Measurements from ENCODE around the gene RCE1.

Gene RCE1

DNA sequence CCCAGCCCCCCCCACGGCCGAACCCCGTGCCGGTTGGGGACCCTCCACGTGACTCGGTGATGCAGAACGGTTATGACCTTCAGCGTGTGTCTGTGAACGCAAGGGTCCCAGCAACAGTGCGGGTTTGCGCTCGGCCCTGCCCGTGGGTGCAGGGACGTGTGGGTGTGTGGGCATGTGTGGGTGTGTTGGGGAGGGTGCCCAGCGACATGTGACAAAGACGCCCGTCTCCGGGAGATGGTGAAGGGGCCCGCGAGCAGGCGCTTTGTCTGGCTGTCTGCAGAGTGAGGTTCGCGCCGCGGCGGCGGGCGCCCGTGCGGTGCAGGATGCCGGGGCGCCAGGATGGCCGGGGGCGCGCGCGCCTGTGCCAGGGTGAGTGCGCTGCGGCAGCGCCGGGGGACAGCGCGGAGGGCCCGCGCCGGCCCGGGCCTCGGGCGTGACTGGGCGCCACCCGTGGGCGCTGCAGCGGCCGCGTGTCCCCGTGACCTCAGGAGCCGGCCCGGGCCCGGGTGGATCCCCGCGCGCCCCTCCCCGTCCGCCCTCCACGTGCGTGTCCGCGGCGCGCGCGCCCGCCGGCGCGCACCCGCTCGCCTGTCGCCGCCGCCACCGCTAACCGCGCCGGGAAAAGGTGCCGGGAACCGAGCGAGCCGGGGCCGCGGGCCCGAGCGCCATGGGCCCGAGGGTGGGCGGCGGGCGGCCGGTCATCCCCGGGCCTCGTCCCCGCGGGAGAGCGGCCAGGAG lies 13.4 kb downstream of the RCE1 start, which contains the start of gene LRFN4:
LRFN4 (plus strand) TSS at position 569 of the 738 bp plus-strand sequence. CDS start 681 bp downstream, outside the sequence.
- DNase-seq (ENCODE audit: low read depth): peak; percentile 28

DNA sequence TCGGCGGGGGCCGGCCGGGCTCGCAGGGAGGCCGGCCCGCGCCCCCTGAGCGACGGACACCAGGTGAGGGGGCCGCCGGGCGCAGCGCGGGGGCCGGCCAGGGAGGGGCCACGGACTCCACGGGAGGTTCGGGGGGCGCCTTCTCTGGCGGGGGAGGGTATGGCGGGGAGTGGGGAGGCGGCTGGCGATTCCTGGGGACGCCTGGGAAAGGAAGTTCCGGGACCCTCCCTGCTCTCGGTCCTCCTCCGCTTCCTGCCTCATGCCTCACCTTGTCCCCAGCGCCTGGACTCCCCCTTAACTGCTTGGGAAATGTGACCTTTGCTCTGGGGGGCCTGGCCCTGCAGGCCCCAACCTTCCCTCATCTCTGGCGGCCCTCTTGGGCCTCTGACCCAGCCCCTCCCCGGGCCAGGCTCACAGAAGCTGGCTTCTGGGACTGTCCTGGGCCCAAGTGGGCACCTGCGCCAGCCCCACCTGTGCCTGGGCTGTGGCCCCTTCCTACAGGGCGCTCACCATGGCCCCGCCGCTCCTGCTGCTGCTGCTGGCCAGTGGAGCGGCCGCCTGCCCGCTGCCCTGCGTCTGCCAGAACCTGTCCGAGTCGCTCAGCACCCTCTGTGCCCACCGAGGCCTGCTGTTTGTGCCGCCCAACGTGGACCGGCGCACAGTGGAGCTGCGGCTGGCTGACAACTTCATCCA lies 14.1 kb downstream of the RCE1 start:
- DNase-seq (ENCODE audit: low read depth): no peak

DNA sequence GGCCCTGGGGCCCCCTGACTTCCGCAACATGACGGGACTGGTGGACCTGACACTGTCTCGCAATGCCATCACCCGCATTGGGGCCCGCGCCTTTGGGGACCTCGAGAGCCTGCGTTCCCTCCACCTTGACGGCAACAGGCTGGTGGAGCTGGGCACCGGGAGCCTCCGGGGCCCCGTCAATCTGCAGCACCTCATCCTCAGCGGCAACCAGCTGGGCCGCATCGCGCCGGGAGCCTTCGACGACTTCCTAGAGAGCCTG lies 14.6 kb downstream of the RCE1 start:
- DNase-seq (ENCODE audit: low read depth): no peak

DNA sequence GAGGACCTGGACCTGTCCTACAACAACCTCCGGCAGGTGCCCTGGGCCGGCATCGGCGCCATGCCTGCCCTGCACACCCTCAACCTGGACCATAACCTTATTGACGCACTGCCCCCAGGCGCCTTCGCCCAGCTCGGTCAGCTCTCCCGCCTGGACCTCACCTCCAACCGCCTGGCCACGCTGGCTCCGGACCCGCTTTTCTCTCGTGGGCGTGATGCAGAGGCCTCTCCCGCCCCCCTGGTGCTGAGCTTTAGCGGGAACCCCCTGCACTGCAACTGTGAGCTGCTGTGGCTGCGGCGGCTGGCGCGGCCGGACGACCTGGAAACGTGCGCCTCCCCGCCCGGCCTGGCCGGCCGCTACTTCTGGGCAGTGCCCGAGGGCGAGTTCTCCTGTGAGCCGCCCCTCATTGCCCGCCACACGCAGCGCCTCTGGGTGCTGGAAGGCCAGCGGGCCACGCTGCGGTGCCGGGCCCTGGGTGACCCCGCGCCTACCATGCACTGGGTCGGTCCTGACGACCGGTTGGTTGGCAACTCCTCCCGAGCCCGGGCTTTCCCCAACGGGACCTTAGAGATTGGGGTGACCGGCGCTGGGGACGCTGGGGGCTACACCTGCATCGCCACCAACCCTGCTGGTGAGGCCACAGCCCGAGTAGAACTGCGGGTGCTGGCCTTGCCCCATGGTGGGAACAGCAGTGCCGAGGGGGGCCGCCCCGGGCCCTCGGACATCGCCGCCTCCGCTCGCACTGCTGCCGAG lies 15.1 kb downstream of the RCE1 start:
- no peak for DNase-seq (ENCODE audit: low read depth)

DNA sequence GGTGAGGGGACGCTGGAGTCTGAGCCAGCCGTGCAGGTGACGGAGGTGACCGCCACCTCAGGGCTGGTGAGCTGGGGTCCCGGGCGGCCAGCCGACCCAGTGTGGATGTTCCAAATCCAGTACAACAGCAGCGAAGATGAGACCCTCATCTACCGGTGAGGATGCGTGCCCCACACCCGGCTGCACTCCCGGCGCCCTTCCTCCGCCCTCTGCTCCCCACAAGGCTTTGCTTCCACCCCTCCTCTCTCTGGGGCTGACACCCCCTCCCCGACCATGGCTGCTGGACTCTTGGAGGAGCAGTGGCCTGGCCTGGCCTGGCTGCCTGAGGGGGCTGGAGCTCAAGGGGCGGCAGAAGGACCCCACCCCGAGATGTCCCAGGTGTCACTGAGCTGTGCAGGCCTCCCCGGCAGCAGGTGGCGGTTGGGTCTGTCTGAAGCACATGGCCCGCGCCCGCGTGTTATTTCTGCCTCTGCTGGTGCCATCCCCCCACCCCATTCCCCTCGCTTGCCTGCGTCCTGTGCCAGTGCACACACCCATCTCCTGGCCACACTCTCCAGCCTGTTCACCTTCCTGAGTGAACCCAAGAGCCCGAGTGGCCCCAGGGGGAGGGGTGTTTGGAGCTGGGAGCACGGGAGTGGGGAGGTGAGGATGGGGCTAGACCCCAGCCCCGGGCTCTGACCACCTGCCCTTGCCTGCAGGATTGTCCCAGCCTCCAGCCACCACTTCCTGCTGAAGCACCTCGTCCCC lies 15.9 kb downstream of the RCE1 start:
- DNase-seq (ENCODE audit: low read depth): no peak

DNA sequence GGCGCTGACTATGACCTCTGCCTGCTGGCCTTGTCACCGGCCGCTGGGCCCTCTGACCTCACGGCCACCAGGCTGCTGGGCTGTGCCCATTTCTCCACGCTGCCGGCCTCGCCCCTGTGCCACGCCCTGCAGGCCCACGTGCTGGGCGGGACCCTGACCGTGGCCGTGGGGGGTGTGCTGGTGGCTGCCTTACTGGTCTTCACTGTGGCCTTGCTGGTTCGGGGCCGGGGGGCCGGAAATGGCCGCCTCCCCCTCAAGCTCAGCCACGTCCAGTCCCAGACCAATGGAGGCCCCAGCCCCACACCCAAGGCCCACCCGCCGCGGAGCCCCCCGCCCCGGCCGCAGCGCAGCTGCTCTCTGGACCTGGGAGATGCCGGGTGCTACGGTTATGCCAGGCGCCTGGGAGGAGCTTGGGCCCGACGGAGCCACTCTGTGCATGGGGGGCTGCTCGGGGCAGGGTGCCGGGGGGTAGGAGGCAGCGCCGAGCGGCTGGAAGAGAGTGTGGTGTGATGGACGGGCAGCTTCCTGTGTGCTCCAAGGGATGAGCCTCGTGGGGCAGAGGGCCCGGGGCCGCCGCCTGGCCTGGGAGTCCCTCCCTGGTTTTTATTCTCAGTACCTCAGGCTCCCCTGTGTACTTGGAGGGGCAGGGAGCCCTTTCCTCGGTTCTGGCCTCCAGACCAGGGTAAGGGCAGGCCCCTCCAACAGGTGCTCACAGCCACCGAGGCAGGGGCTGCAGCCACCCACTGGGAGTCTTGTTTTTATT lies 16.6 kb downstream of the RCE1 start:
- no peak for DNase-seq (ENCODE audit: low read depth)

GRCh38 chr11:66860449-66860831 lies 17.2 kb downstream of the RCE1 start:
- no peak for DNase-seq (ENCODE audit: low read depth)

DNA sequence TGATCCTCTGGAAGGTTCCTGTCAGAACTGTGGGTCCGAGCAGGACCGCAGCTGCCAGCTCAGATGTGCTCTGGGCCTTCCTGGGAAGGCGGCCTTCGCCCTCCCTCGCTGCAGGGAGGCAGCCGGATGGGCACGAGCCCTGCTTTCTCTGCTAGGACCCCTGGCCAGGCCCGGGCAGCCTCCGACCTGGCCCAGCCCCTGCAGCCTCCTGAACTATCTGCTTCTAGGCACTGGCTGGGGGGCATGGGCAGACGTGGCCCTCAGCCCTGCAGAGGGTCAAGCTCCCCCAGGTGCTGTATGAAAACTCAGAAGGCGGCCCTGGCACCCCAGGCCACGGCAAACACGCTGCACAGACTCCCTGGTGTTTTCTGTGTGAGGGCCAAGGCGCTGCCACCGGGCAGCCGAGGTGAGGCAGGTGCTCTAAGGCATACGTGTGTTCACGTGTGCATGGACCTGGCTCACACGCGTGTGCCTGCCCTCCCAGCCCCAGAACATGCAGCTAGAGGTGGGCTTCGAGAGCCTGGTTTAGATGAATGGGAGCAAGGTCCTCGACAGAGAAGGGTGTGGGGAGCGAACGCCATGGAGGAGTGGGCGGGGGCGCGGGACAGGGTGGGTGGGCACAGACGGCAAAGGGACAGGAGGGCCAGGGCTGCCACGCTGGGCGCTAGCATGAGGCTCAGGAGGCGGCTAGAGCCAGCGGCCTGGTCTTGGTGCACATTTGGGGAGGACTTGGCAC lies 18.0 kb downstream of the RCE1 start:
- no peak for DNase-seq (ENCODE audit: low read depth)

GRCh38 chr11:66861774-66862558 lies 18.7 kb downstream of the RCE1 start:
- no peak for DNase-seq (ENCODE audit: low read depth)

DNA sequence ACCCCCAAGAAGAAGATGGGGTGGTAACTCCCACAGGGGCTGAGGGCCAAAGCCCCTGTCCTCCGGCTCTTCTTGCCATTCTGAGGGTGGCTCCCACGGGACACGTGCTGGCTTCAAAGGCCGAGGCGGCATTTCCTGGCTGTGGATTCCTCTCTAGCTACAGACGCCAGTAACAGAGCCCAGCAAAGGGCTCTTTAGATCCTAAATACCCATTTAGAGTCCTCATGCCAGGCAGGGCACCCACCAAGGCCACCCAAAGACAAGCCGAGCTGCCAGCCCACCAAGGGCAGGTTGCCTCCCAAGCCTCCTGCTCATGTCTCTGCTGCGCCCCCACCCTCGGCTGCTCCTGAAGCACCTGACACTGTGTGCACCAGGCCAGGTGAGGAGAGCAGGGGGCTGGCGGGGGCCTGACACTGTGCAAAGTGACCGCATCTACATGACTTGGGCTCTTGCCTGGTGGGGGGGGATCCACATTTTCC lies 19.4 kb downstream of the RCE1 start:
- DNase-seq (ENCODE audit: low read depth): no peak

DNA sequence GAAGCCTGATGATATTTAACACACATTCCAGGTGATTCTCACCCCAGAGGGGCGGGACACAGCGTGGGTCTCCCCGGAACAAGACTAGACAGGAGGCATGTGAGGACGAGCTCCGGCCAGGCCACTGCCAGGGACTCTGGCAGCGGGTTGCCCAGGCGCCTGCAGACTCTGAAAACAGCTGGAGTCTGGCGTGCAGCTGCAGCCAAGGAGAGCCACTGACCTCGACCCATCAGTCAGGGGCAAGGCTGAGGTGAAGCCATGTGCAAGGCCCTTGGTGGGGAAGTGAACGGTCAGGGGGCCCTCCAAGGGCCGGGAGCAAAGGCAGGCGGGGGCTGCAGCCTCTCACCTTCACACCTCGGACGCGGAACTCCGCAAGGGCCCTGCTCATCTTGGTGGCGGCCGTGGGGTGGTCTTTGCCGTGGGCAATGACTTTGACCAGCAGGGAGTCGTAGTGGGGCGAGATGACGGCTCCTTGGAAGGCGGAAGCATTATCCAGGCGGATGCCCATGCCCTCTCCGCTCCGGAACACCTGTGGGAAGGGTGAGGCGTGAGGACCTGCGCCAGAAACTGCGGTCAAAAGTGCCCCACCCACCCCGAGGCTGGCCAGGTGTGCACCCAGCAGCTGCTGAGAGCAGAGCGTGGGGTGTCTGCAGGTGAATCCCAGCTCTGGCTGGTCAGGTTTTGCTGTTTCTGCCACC lies 20.3 kb downstream of the RCE1 start:
- no peak for DNase-seq (ENCODE audit: low read depth)

GRCh38 chr11:66864172-66864901 lies 21.1 kb downstream of the RCE1 start:
- DNase-seq (ENCODE audit: low read depth): no peak

DNA sequence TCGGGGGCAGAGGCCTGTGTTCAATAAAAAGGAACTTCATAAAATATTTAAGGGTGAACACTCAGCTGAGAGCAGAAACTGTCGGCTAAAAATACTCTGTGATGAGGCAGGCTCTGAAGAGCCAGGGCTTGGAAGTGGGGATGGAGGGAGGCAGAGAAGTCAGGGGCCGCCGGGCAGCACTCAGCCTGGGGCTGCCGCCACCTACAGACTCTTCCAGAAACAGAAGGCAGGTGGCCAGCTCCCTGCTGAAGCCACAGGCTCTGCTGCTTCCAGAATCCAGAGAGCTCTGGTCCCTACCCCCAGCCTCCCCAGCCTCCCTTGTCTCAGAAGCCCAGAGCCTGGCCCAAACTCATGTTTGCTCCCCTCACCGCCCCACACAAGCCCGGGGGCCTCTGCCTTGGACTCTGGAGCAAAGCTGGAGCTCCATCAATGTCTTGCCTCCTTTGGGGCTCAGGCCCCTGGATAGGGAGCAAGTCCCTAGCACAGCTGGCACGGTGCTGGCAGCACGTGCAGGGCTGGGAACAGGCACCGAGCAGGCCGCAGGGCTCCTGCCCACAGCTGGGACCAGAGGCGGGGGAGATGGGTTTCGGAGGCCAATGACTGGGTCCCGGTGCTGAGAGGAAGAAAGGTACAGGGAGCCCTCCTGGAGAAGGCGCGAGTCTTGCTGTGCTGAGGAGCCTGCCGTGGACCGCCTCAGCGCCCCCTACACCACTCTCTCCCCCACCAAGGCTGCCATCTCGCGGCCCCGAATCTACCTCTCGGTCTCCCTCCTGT lies 21.9 kb downstream of the RCE1 start:
- no peak for DNase-seq (ENCODE audit: low read depth)

GRCh38 chr11:66866007-66866406 lies 22.8 kb downstream of the RCE1 start:
- no peak for DNase-seq (ENCODE audit: low read depth)

DNA sequence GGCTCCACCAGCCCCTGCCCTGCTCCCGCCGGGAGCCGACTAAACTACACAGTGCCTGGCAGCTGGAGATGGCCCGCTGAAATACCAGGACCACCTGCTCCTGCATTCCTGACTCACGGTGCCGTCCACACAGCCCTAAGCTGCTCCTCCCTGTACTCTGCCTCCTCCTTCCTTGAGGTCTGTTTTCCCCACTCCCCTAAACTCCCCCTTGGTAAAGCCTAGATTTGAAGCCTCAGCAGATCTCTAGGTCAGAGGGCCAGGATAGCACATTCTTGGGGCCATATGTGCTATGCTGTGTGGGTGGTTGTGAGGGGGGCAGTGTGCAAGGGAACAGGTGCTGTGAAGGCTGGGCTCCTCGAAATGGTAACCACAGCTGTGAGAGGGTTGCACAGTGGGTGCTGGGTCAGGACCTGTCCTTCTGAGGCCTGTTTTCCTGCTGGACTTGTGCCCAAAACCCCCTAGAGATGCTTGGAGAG lies 23.3 kb downstream of the RCE1 start:
- DNase-seq (ENCODE audit: low read depth): no peak

DNA sequence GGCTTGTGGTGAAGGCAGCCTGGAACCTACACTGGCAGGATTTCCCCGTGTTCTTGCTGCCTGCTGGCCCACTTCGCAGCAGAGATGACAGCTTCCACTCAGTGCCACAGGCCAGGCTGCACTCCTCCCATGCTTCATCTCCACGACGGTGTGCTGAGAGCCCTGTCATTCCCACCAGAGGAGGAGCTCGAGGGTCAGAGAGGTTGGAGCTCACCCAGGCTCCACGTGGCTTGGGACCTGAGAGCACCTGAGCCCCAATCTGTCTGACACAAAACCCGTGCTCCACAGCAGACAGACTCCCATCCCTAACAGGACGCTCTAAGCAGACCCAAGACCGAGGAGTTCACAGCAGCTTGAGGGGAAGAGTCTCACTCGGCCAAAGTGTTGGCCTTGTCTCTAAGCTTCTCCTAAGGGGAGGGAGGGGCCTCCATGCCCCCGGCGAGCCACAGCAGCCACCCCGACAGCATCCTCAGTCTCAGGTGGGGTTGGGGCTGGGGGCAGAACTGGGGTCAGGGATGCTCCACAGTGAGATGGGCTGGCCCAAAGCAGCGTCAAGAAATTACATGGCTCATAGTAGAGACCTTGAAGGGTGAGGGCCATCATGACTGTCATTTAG lies 24.3 kb downstream of the RCE1 start:
- no peak for DNase-seq (ENCODE audit: low read depth)

- no peak for DNase-seq (ENCODE audit: low read depth)
These were observed 25.0 kb downstream of the RCE1 start for GRCh38 chr11:66868082-66868725.
